Measurements from ENCODE around the gene KLF16.

Gene KLF16

GRCh38 chr19:1840541-1841115, 22.8 kb downstream of the KLF16 start:
- DNase-seq (ENCODE audit: low read depth): no peak

GRCh38 chr19:1839658-1840540, 23.5 kb downstream of the KLF16 start:
- no peak for DNase-seq (ENCODE audit: low read depth)

GRCh38 chr19:1837625-1838105, 25.7 kb downstream of the KLF16 start:
- no peak for DNase-seq (ENCODE audit: low read depth)

GRCh38 chr19:1837222-1837565, 26.2 kb downstream of the KLF16 start:
- DNase-seq (ENCODE audit: low read depth): no peak

GRCh38 chr19:1836458-1837221, 26.7 kb downstream of the KLF16 start:
- no peak for DNase-seq (ENCODE audit: low read depth)

- no peak for DNase-seq (ENCODE audit: low read depth)
Observed at GRCh38 chr19:1833540-1833939, 29.8 kb downstream of the KLF16 start.

- no peak for DNase-seq (ENCODE audit: low read depth)
Observed at GRCh38 chr19:1832046-1832663, 31.2 kb downstream of the KLF16 start.

GRCh38 chr19:1830978-1831377, 32.4 kb downstream of the KLF16 start:
- DNase-seq (ENCODE audit: low read depth): no peak

GRCh38 chr19:1830568-1830967, 32.8 kb downstream of the KLF16 start:
- no peak for DNase-seq (ENCODE audit: low read depth)

- no peak for DNase-seq (ENCODE audit: low read depth)
Observed at GRCh38 chr19:1829958-1830357, 33.4 kb downstream of the KLF16 start.

GRCh38 chr19:1828279-1829238, 34.8 kb downstream of the KLF16 start:
- no peak for DNase-seq (ENCODE audit: low read depth)

GRCh38 chr19:1827566-1828278, 35.7 kb downstream of the KLF16 start:
- no peak for DNase-seq (ENCODE audit: low read depth)

- no peak for DNase-seq (ENCODE audit: low read depth)
Observed at GRCh38 chr19:1826557-1827521, 36.5 kb downstream of the KLF16 start.

- DNase-seq (ENCODE audit: low read depth): peak; percentile 48
Observed at GRCh38 chr19:1825909-1826556, 37.3 kb downstream of the KLF16 start.

GRCh38 chr19:1824252-1824622, 39.1 kb downstream of the KLF16 start:
- DNase-seq (ENCODE audit: low read depth): no peak

GRCh38 chr19:1823539-1824251, 39.7 kb downstream of the KLF16 start:
- DNase-seq (ENCODE audit: low read depth): no peak

GRCh38 chr19:1823020-1823419, 40.4 kb downstream of the KLF16 start:
- no peak for DNase-seq (ENCODE audit: low read depth)

- no peak for DNase-seq (ENCODE audit: low read depth)
Observed at GRCh38 chr19:1822210-1822609, 41.2 kb downstream of the KLF16 start.

All from stimulated activated CD8-positive, alpha-beta memory T cell treated with anti-CD3 and anti-CD28 coated beads, Interleukin-12 subunit alpha, Interleukin-12 subunit beta, amount 100 ng/mL, for 4 hours (primary cell).